Neural progenitor cell (in vitro differentiated cells): ENCODE measurements around the gene SELENOS. TPM values are rescaled to one million over a fixed set of nuclear protein-coding genes. Genes with fewer than 3 reads are reported as not detected.

Source experiments
- DNase-seq: peaks from one replicate; pipeline ENCODE4 v3.0.0-alpha.2; 2016; ENCODE audit warnings: low spot score
- H2AFZ ChIP-seq: fragments of 200-600 bp; sonication (generic); replicated peaks from 2 replicates; pipeline ENCODE4 v1.6.1; 2016; ENCODE audit warnings: antibody characterized with exemption
- H3F3A ChIP-seq: fragments of 200-600 bp; sonication (generic); 2 replicates; pipeline ENCODE4 v1.6.1; 2016; ENCODE audit warnings: antibody characterized with exemption, low read depth
- H3K27ac ChIP-seq: fragments of 200-600 bp; sonication (generic); 2 replicates; pipeline ENCODE4 v1.5.1; 2016; ENCODE audit warnings: mild to moderate bottlenecking
- H3K27me3 ChIP-seq: fragments of 200-600 bp; sonication (generic); 2 replicates; pipeline ENCODE4 v1.6.1; 2016; ENCODE audit warnings: mild to moderate bottlenecking, moderate library complexity
- H3K36me3 ChIP-seq: fragments of 200-600 bp; sonication (generic); 2 replicates; pipeline ENCODE4 v1.5.1; 2016
- H3K4me1 ChIP-seq: fragments of 200-600 bp; sonication (generic); 2 replicates; pipeline ENCODE4 v1.6.1; 2016; ENCODE audit warnings: mixed run types
- H3K4me2 ChIP-seq: fragments of 200-600 bp; sonication (generic); 2 replicates; pipeline ENCODE4 v1.6.1; 2016
- H3K4me3 ChIP-seq: fragments of 200-600 bp; sonication (generic); 2 replicates; pipeline ENCODE4 v1.5.1; 2016
- H3K79me2 ChIP-seq: fragments of 200-600 bp; sonication (generic); 2 replicates; pipeline ENCODE4 v1.6.1; 2016; ENCODE audit warnings: low read depth
- H3K9ac ChIP-seq: fragments of 200-600 bp; sonication (generic); 2 replicates; pipeline ENCODE4 v1.6.1; 2016
- H3K9me3 ChIP-seq: fragments of 200-600 bp; sonication (generic); 2 replicates; pipeline ENCODE4 v1.5.1; 2016; ENCODE audit warnings: low read depth
- H4K20me1 ChIP-seq: fragments of 200-600 bp; sonication (generic); 2 replicates; pipeline ENCODE4 v1.6.1; 2016; ENCODE audit warnings: low read depth
- H3K27ac Mint-ChIP-seq: 3 replicates; pipeline ENCODE4 v1.8.0; 2021; ENCODE audit warnings: mixed read lengths
- H3K27me3 Mint-ChIP-seq: 2 replicates; pipeline ENCODE4 v1.8.0; 2022; ENCODE audit warnings: low read depth, mild to moderate bottlenecking, inconsistent platforms, moderate library complexity, mixed read lengths; ENCODE audit not compliant: insufficient read depth
- H3K36me3 Mint-ChIP-seq: 3 replicates; pipeline ENCODE4 v1.8.0; 2021; ENCODE audit warnings: mixed read lengths
- H3K4me1 Mint-ChIP-seq: 3 replicates; pipeline ENCODE4 v1.8.0; 2021; ENCODE audit warnings: mixed read lengths
- H3K4me3 Mint-ChIP-seq: 3 replicates; pipeline ENCODE4 v1.8.0; 2021; ENCODE audit warnings: mild to moderate bottlenecking, moderate library complexity, mixed read lengths
- H3K9me3 Mint-ChIP-seq: 3 replicates; pipeline ENCODE4 v1.8.0; 2020; ENCODE audit warnings: mixed read lengths
- CTCF ChIP-seq: fragments of 200-600 bp; sonication (generic); IDR thresholded peaks from 2 replicates; pipeline ENCODE4 v1.5.1; 2017; ENCODE audit warnings: antibody characterized with exemption, mild to moderate bottlenecking
- EZH2 ChIP-seq: fragments of 200-600 bp; sonication (generic); IDR thresholded peaks from 2 replicates; pipeline ENCODE4 v1.6.1; 2017; ENCODE audit warnings: antibody characterized with exemption, mild to moderate bottlenecking, moderate library complexity
- EZH2phosphoT487 ChIP-seq: fragments of 200-600 bp; sonication (generic); IDR thresholded peaks from 2 replicates; pipeline ENCODE4 v1.6.1; 2017; ENCODE audit warnings: antibody characterized with exemption
- total RNA-seq: library from RNA; depleted of rRNA; stranded (reverse); fragments of >200 nt; gene quantifications from 2 replicates; pipeline ENCODE4 v1.2.3, GENCODE V29; 2015; ENCODE audit warnings: low replicate concordance

SELENOS gene
- total RNA-seq, 1 donor from 2014 or later: 39.1 TPM

GRCh38 chr15:101244036-101244781 is 33.1 kb downstream of the SELENOS start:
- H3K4me3 ChIP-seq: no peak overlapping the region
- no peak overlapping the region for H2AFZ ChIP-seq
- peaks cover 15% of the 10 kb centered on the region for H3K4me1 ChIP-seq
- no peak overlapping the region for H3K9ac ChIP-seq
- Mint-ChIP-seq H3K9me3 (peaks cover 4% of the 10 kb centered on the region), H3K4me3 (no peak overlapping the region), H3K27ac (no peak overlapping the region), H3K27me3 (no peaks in the 10 kb centered on the region), H3K4me1 (peaks cover 36% of the 10 kb centered on the region), H3K36me3 (peaks cover 27% of the 10 kb centered on the region)
- no peak for DNase-seq
- H3K27ac ChIP-seq: no peak overlapping the region
- peaks cover 100% of the 10 kb centered on the region for H4K20me1 ChIP-seq
- peaks cover 100% of the 10 kb centered on the region for H3K79me2 ChIP-seq
- no peaks in the 10 kb centered on the region for H3K36me3 ChIP-seq
- peaks cover 16% of the 10 kb centered on the region for H3F3A ChIP-seq
- H3K27me3 ChIP-seq: no peaks in the 10 kb centered on the region
- H3K4me2 ChIP-seq: no peak overlapping the region
- TF ChIP-seq EZH2 (no peak), CTCF (no peak), EZH2phosphoT487 (no peak)
- no peaks in the 10 kb centered on the region for H3K9me3 ChIP-seq

- no peak for TF ChIP-seq CTCF
- TF ChIP-seq EZH2: no peak
- no peak for TF ChIP-seq EZH2phosphoT487
- no peaks in the 10 kb centered on the region for H3K27me3 Mint-ChIP-seq
- Histone ChIP-seq H3K79me2 (peaks cover 100% of the 10 kb centered on the region), H3K4me1 (peaks cover 15% of the 10 kb centered on the region), H2AFZ (no peak overlapping the region), H3K27me3 (no peaks in the 10 kb centered on the region), H3K4me3 (no peak overlapping the region), H3K9ac (no peak overlapping the region), H4K20me1 (peaks cover 100% of the 10 kb centered on the region), H3K9me3 (no peaks in the 10 kb centered on the region), H3K36me3 (no peaks in the 10 kb centered on the region), H3K27ac (no peak overlapping the region), H3F3A (peaks cover 16% of the 10 kb centered on the region), H3K4me2 (peak overlapping the region; percentile 30)
- H3K4me3 Mint-ChIP-seq: peak overlapping the region; percentile 13
- H3K9me3 Mint-ChIP-seq: peaks cover 10% of the 10 kb centered on the region
- H3K36me3 Mint-ChIP-seq: peaks cover 31% of the 10 kb centered on the region
- peaks cover 32% of the 10 kb centered on the region for H3K4me1 Mint-ChIP-seq
- DNase-seq: no peak
- peak overlapping the region; percentile 11 for H3K27ac Mint-ChIP-seq
These were observed 33.9 kb downstream of the SELENOS start for GRCh38 chr15:101243420-101243819.

GRCh38 chr15:101242999-101243336 is 34.3 kb downstream of the SELENOS start:
- no peaks in the 10 kb centered on the region for H3K9me3 ChIP-seq
- Mint-ChIP-seq H3K9me3 (peaks cover 10% of the 10 kb centered on the region), H3K27ac (no peak overlapping the region)

More at GRCh38 chr15:101242999-101243336, 34.3 kb downstream of the SELENOS start:
- Mint-ChIP-seq H3K4me1 (peaks cover 32% of the 10 kb centered on the region), H3K36me3 (peaks cover 33% of the 10 kb centered on the region), H3K27me3 (no peaks in the 10 kb centered on the region), H3K4me3 (no peak overlapping the region)
- no peak overlapping the region for H3K4me3 ChIP-seq
- no peaks in the 10 kb centered on the region for H3K27me3 ChIP-seq
- H3K27ac ChIP-seq: no peak overlapping the region
- H3K4me2 ChIP-seq: peak overlapping the region; percentile 30
- peaks cover 16% of the 10 kb centered on the region for H3F3A ChIP-seq
- peaks cover 15% of the 10 kb centered on the region for H3K4me1 ChIP-seq
- H3K9ac ChIP-seq: no peak overlapping the region
- H2AFZ ChIP-seq: no peak overlapping the region
- peak; percentile 82 for DNase-seq
- no peaks in the 10 kb centered on the region for H3K36me3 ChIP-seq
- peaks cover 100% of the 10 kb centered on the region for H3K79me2 ChIP-seq
- TF ChIP-seq CTCF (no peak), EZH2phosphoT487 (peak; percentile 72)
- peaks cover 99% of the 10 kb centered on the region for H4K20me1 ChIP-seq
